GM12878 (cell line): ENCODE measurements around the gene SEMA4A.

ENCODE experiments used
- EZH2 ChIP-seq: IDR thresholded peaks from 2 replicates; pipeline ENCODE4 v1.6.1; 2012; ENCODE audit warnings: low read depth, mild to moderate bottlenecking, control low read depth, inconsistent platforms, low read length, borderline replicate concordance; ENCODE audit not compliant: control insufficient read depth
- HDGF ChIP-seq: fragments of 450-650 bp; IDR thresholded peaks from 2 replicates; pipeline ENCODE4 v1.6.1; 2016; ENCODE audit warnings: antibody characterized with exemption
- MAX ChIP-seq: IDR thresholded peaks from 2 replicates; pipeline ENCODE4 v1.6.1; 2012; ENCODE audit warnings: low read depth, low read length, improper control_type of control experiment
- MEF2B ChIP-seq: fragments of 450-650 bp; IDR thresholded peaks from 2 replicates; pipeline ENCODE4 v1.6.1; 2018; ENCODE audit warnings: mild to moderate bottlenecking, moderate library complexity; ENCODE audit not compliant: partially characterized antibody, poor library complexity, severe bottlenecking
- MTA2 ChIP-seq: fragments of 450-650 bp; IDR thresholded peaks from 2 replicates; pipeline ENCODE4 v1.6.1; 2016; ENCODE audit warnings: low read depth, mild to moderate bottlenecking, moderate library complexity
- MTA3 ChIP-seq: IDR thresholded peaks from 2 replicates; pipeline ENCODE4 v1.6.1; 2012; ENCODE audit warnings: low read length, inconsistent platforms, borderline replicate concordance
- PKNOX1 ChIP-seq: fragments of 450-650 bp; IDR thresholded peaks from 2 replicates; pipeline ENCODE4 v1.6.1; 2016; ENCODE audit warnings: mild to moderate bottlenecking
- POLR2A ChIP-seq: IDR thresholded peaks from 2 replicates; pipeline ENCODE4 v1.6.1; 2011; ENCODE audit warnings: low read depth, mild to moderate bottlenecking, low read length
- POLR2AphosphoS5 ChIP-seq: IDR thresholded peaks from 2 replicates; pipeline ENCODE4 v1.6.1; 2011; ENCODE audit warnings: mild to moderate bottlenecking, low read length, inconsistent platforms
- RCOR1 ChIP-seq: conservative IDR thresholded peaks from 2 replicates; pipeline ENCODE4 v1.6.1; 2012; ENCODE audit warnings: low read depth, low read length, improper control_type of control experiment
- TF ChIP-seq, protein P1 (sequence below): IDR thresholded peaks from 2 replicates; pipeline ENCODE4 v1.6.1; 2011; ENCODE audit warnings: mild to moderate bottlenecking, low read depth, low read length, moderate library complexity; ENCODE audit not compliant: insufficient replicate concordance
- TF ChIP-seq, protein P2 (sequence below), 3 experiments: IDR thresholded peaks in 2 of 3; conservative IDR thresholded peaks in 1 of 3; 2 replicates each; pipeline ENCODE4 v1.5.1; 2011; ENCODE audit warnings: low read depth in 3 of 3, low read length in 3 of 3, mild to moderate bottlenecking in 3 of 3, control low read depth in 2 of 3, moderate library complexity in 2 of 3, inconsistent platforms in 1 of 3, mixed read lengths in 1 of 3; ENCODE audit not compliant: control insufficient read depth in 2 of 3, insufficient read depth in 1 of 3; ENCODE audit errors: extremely low read depth in 1 of 3

GRCh38 chr1:156134716-156135435 is 18.5 kb upstream of the SEMA4A start:
- TF ChIP-seq POLR2A (no peak), HDGF (no peak), MAX (no peak), MTA3 (no peak), PKNOX1 (no peak), EZH2 (no peak), MEF2B (no peak), POLR2AphosphoS5 (no peak), RCOR1 (no peak), MTA2 (no peak)
- TF ChIP-seq, protein P1, sequence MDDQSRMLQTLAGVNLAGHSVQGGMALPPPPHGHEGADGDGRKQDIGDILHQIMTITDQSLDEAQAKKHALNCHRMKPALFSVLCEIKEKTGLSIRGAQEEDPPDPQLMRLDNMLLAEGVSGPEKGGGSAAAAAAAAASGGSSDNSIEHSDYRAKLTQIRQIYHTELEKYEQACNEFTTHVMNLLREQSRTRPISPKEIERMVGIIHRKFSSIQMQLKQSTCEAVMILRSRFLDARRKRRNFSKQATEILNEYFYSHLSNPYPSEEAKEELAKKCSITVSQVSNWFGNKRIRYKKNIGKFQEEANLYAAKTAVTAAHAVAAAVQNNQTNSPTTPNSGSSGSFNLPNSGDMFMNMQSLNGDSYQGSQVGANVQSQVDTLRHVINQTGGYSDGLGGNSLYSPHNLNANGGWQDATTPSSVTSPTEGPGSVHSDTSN = no peak
- TF ChIP-seq, protein P2, sequence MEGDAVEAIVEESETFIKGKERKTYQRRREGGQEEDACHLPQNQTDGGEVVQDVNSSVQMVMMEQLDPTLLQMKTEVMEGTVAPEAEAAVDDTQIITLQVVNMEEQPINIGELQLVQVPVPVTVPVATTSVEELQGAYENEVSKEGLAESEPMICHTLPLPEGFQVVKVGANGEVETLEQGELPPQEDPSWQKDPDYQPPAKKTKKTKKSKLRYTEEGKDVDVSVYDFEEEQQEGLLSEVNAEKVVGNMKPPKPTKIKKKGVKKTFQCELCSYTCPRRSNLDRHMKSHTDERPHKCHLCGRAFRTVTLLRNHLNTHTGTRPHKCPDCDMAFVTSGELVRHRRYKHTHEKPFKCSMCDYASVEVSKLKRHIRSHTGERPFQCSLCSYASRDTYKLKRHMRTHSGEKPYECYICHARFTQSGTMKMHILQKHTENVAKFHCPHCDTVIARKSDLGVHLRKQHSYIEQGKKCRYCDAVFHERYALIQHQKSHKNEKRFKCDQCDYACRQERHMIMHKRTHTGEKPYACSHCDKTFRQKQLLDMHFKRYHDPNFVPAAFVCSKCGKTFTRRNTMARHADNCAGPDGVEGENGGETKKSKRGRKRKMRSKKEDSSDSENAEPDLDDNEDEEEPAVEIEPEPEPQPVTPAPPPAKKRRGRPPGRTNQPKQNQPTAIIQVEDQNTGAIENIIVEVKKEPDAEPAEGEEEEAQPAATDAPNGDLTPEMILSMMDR (IDR thresholded peaks at IDR 0.05 in 2 of 3, conservative IDR thresholded peaks at IDR 0.05 in 1 of 3; ENCODE audit: control insufficient read depth in 2 of 3, extremely low read depth in 1 of 3, insufficient read depth in 1 of 3, low read depth in 3 of 3, low read length in 3 of 3) = no peak
